ENCODE measurements around the gene FMO4.
"Not testable (repeated sequence)": the region's sequence is repeated elsewhere in the genome, so short reads cannot be mapped to it uniquely, and the experiment has no call there.

Gene FMO4

GRCh38 chr1:171329251-171329650 lies 15.3 kb downstream of the FMO4 start:
- FAIRE-seq = no peak
- no peak for DNase-seq (ENCODE audit: extremely low spot score, insufficient read length, low read depth)

DNA sequence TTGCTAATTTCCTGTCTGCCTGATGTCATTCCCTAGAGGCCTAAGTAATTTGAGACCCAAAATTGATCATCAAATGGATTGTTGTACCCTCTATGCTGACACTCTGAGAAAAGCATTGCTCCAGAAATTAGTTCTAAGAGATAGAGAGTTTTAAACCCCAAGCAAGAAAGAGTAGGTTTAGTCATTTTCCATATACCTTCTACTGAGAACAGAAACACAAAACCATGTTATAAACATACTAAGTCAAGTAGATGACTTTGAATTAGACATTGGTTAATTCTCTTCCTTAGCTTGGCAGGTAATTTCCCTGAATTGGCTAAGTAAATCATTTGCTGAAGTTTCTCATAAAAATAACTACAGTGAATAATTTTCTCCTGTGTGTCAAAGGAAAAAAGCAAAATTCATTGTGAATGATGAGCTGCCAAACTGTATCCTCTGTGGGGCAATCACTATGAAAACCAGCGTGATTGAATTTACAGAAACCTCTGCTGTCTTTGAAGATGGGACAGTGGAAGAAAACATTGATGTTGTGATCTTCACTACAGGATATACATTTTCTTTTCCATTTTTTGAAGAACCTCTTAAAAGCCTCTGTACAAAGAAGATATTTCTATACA lies 20.1 kb downstream of the FMO4 start:
- FAIRE-seq (no peak), DNase-seq (ENCODE audit: extremely low spot score, insufficient read length, low read depth) (no peak)

DNA sequence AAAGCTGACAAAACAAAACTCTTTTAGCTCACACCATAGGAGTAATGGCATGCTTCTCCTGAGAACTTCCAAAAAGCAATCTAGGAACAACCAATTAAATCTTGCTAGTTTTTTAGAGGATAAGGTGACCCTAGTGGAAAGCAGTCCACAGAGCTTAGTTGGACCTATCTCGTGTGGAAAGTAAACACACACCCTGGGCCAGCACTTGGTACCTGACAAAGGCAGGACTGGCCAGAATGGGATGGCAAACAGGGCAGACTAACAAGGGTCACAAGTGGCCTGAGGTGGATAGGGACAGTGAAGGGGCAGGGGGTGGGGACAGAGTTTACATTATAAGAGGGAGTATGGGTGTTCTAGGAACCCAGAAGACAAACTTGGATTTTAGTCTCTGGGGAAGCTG lies 22.0 kb downstream of the FMO4 start:
- no peak for DNase-seq (ENCODE audit: extremely low spot score, insufficient read length, low read depth)
- no peak for FAIRE-seq

- DNase-seq (ENCODE audit: extremely low spot score, insufficient read length, low read depth); FAIRE-seq: not testable (repeated sequence)
Measured at GRCh38 chr1:171339345-171339744, 25.4 kb downstream of the FMO4 start.

DNA sequence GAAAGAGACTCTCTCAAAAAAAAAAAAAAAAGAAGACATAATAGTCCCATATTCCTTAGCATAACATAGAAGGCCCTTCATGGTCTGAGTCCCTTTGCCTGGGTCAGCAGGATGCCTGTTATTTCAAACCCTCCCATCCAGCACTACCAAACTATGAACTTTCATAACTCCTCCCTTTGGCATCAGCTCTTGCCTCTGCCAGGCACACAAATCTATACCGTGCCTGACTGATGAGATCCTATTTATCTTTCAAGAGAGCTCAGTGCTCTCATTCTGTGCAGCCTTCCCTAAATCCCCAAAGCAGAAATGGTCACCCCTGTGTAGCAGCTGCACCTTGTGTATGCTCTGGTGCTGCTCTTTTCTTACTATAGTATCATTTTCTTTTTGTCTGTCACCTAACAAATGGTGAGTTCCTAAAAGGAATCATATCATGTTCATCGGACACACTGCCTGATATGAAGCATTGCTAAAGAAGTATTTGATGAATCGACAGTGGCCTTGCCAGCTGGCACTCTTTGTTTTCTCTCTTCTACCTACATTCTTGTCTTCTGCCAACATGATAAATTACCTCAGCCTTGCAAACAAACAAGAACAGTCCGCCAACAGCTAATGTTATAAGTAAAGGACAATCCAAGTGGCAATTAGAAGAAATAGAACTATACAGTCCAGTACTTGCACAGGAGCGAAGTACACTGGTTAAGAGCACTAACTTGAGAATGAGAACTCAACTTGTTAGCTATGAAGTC lies 29.9 kb downstream of the FMO4 start:
- DNase-seq (ENCODE audit: extremely low spot score, insufficient read length, low read depth) = no peak
- FAIRE-seq = no peak

GRCh38 chr1:171344473-171344820 lies 30.5 kb downstream of the FMO4 start:
- DNase-seq (ENCODE audit: extremely low spot score, insufficient read length, low read depth) = no peak
- FAIRE-seq = no peak

GRCh38 chr1:171345536-171345935 lies 31.6 kb downstream of the FMO4 start:
- FAIRE-seq (no peak), DNase-seq (ENCODE audit: extremely low spot score, insufficient read length, low read depth) (no peak)

DNA sequence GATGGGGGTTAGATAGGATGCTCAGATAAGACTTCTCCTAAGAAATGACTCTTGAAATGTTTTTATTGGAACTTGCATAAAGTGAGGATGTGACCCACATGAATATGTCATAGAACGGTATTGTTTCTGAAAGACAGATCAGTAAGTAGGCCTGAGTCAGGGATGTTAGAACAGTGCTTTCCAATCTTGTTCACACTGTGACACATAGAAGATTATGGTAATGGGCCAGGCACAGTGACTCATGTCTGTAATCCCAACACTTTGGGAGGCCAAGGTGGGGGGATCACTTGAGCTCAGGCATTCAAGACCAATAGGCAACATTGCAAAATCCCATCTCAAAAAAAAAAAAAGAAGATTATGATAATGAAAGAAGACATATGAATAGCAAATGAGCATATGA lies 32.9 kb downstream of the FMO4 start:
- DNase-seq (ENCODE audit: extremely low spot score, insufficient read length, low read depth) = no peak
- no peak for FAIRE-seq

DNA sequence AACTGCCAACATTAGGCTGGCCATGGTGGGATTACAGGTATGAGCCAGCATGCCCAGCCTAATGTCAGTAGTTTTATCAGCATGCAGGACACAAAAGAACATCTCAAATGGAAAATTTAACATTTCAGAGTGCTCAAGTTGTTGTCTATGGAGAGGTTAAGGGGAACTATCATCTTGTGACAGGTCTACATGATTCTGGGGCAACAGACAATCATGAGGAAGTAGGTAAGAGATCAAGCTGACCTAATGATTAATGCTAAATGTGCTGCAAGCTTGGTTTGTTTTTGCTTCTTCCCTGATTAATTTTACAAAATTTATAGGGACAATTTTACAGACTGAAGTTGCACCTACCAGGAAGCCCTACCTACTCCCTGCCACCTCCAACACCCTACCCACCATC lies 36.6 kb downstream of the FMO4 start:
- no peak for DNase-seq (ENCODE audit: extremely low spot score, insufficient read length, low read depth)
- FAIRE-seq = no peak

- no peak for FAIRE-seq
- no peak for DNase-seq (ENCODE audit: extremely low spot score, insufficient read length, low read depth)
Measured at GRCh38 chr1:171351961-171352360, 38.0 kb downstream of the FMO4 start.

DNA sequence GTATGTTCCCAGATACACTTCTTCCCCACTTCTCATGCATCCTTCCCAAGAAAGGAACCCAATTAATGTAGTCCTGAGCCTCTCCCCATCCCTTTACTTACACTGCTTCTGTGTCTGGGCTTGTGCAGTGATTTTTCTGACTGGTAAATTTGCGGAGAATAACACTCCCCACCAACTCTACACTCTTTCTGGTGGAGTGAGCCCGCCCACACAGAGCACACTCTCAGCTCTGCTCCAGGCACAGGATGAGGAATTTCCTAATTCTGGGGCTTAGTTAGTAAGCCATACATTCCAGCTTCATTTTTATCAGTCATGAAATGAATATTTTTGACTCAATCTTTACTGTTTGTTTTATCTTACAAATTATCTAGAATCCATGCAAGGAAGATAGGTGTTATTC lies 38.6 kb downstream of the FMO4 start:
- no peak for FAIRE-seq

GRCh38 chr1:171355727-171356126 lies 41.7 kb downstream of the FMO4 start:
- DNase-seq (ENCODE audit: extremely low spot score, insufficient read length, low read depth) (no peak), FAIRE-seq (no peak)

More for the DNA sequence above, 38.6 kb downstream of the FMO4 start:
- DNase-seq (ENCODE audit: extremely low spot score, insufficient read length, low read depth) = no peak

DNA sequence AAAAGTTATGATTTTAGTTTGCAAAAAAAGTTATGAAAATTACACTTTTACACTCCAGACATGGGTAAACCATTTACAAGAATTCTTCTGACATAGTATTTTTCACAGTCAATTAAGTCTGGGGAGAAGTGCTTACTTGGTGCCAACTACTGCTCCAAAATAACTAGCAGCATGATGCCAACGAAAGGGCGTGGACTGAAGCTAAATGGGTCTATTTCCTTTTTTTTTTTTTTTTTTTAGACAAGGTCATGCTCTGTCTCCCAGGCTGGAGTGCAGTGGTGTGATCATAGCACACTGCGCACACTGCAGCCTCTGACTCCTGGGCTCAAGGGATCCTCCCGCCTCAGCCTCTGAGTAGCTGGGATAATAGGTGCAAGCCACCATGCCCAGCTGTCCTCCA lies 43.2 kb downstream of the FMO4 start:
- no peak for FAIRE-seq

DNA sequence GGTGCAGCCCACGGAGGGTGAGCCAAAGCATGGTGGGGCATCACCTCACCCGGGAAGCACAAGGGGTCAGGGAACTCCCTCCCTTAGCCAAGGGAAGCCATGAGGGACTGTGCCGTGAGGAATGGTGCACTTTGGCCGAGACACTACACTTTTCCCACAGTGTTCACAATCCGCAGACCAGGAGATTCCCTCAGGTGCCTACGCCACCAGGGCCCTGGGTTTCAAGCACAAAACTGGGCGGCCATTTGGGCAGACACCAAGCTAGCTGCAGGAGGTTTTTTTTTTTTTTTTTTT lies 45.3 kb downstream of the FMO4 start:
- not testable (repeated sequence) for FAIRE-seq; DNase-seq (ENCODE audit: extremely low spot score, insufficient read length, low read depth)

More for the DNA sequence above, 43.2 kb downstream of the FMO4 start:
- no peak for DNase-seq (ENCODE audit: extremely low spot score, insufficient read length, low read depth)

DNA sequence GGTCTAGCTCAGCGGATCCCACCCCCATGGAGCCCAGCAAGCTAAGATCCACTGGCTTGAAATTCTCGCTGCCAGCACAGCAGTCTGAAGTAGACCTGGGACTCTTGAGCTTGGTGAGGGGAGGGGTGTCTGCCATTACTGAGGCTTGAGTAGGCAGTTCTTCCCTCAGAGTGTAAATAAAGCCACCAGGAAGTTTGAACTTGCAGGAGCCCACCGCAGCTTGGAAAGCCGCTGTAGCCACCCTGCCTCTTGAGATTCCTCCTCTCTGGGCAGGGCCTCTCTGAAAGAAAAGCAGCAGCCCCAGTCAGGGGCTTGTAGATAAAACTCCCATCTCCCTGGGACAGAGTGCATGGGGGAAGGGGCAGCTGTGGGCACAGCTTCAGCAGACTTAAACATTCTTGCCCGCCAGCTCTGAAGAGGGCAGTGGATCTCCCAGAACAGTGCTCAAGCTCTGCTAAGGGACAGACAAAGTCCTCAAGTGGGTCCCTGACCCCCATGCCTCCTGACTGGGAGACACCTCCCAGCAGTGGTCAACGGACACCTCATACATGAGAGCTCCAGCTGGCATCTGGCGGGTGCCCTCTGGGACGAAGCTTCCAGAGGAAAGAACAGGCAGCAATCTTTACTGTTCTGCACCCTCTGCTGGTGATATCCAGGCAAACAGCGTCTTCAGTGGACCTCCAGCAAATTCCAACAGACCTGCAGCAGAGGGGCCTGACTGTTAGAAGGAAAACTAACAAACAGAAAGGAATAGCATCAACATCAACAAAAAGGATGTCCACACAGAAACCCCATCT lies 45.9 kb downstream of the FMO4 start:
- DNase-seq (ENCODE audit: extremely low spot score, insufficient read length, low read depth); FAIRE-seq: not testable (repeated sequence)

- DNase-seq (ENCODE audit: extremely low spot score, insufficient read length, low read depth) (no peak), FAIRE-seq (no peak)
Measured at GRCh38 chr1:171366085-171366484, 52.1 kb downstream of the FMO4 start.

GRCh38 chr1:171366816-171367215 lies 52.8 kb downstream of the FMO4 start:
- DNase-seq (ENCODE audit: extremely low spot score, insufficient read length, low read depth) (no peak), FAIRE-seq (no peak)

DNA sequence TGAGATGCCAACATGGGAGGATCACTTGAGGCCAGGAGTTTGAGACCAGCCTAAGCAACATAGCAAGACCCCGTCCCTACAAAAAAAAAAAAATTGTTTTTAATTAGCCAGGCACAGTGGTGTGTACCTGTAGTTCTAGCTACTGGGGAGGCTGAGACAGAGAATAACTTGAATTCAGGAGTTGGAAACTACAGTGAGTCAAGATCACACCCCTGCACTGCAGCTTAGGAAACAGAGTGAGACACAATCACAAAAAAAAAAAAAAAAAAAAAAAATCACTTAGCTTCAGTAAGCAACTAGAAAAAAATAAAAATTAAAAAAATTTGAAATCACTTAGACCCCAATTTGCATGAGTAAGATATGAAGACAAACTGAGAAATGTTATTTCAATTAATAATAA lies 53.5 kb downstream of the FMO4 start:
- no peak for DNase-seq (ENCODE audit: extremely low spot score, insufficient read length, low read depth)
- no peak for FAIRE-seq

- DNase-seq (ENCODE audit: extremely low spot score, insufficient read length, low read depth) (no peak), FAIRE-seq (no peak)
Measured at GRCh38 chr1:171372418-171373084, 58.6 kb downstream of the FMO4 start.

- FAIRE-seq; DNase-seq (ENCODE audit: extremely low spot score, insufficient read length, low read depth): not testable (repeated sequence)
Measured at GRCh38 chr1:171373357-171374122, 59.6 kb downstream of the FMO4 start.
